ENCODE results near the gene FKBP8. TPM values are rescaled to one million over a fixed set of nuclear protein-coding genes. Genes with fewer than 3 reads are reported as not detected.
"Not testable (repeated sequence)": the region's sequence is repeated elsewhere in the genome, so short reads cannot be mapped to it uniquely, and the experiment has no call there.

The FKBP8 gene
- total RNA-seq, 1 experiment from 2014 or later: 243 TPM

GRCh38 chr19:18523841-18524240, 19.5 kb downstream of the FKBP8 start:
- Histone ChIP-seq H3K36me3 (ENCODE audit: low read depth, low read length) (no peaks in the 10 kb centered on the region), H3F3A (ENCODE audit: low read length, unreplicated experiment) (no peaks in the 10 kb centered on the region), H3K9me3 (ENCODE audit: low read length) (no peaks in the 10 kb centered on the region), H3K4me3 (ENCODE audit: low read length) (no peak overlapping the region), H4K20me1 (ENCODE audit: low read length) (peaks cover 20% of the 10 kb centered on the region), H3K4me2 (ENCODE audit: low read length) (no peak overlapping the region), H3K9me2 (replicated peaks; ENCODE audit: low read length) (no peaks in the 10 kb centered on the region), H3K4me1 (ENCODE audit: insufficient read depth, low read length) (peaks cover 25% of the 10 kb centered on the region), H3K27me3 (ENCODE audit: low read length) (no peaks in the 10 kb centered on the region), H3K27ac (ENCODE audit: low read length) (no peak overlapping the region), H2AFZ (ENCODE audit: low read length) (no peak overlapping the region), H3K9ac (ENCODE audit: low read length) (no peak overlapping the region), H3K79me2 (ENCODE audit: low read length) (peaks cover 26% of the 10 kb centered on the region)
- TF ChIP-seq EZH2 (IDR thresholded peaks at IDR 0.05; ENCODE audit: low read length, unreplicated experiment): no peak
- ATAC-seq (no peak), DNase-seq (no peak)
- intact Hi-C loops (cut with micrococcal nuclease): loop anchor here (5.0 kb wide), 3 partner anchors 33 to 113 kb away; partner anchors contain the start of genes KLHL26 and KXD1
- CTCF ChIA-PET: no interaction called here
- BruUV-seq (replicated peaks): no TSS peak
- POLR2A ChIA-PET (ENCODE audit: unreplicated experiment): no interaction called here

DNA sequence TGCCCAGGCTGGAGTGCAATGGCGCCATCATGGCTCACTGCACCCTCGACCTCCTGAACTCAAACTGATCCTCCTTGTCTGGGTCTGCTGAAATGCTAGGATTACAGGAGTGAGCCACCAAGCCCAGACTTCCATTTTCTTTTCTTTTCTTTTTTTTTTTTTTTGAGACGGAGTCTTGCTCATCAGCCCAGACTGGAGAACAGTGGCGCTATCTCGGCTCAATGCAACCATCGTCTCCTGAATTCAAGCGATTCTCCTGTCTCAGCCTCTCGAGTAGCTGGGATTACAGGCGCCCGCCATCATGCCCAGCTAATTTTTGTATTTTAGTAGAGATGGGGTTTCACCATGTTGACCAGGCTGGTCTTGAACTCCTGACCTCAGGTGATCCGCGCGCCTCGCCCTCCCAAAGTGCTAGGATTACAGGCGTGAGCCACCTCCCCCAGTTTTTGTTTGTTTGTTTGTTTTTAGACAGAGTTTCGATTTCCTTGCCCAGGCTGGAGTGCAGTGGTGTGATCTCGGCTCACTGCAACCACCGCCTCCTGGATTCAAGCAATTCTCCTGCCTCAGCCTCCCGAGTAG, 20.4 kb downstream of the FKBP8 start:
- H3K27ac ChIP-seq (ENCODE audit: low read length); H3K9me2 ChIP-seq (replicated peaks; ENCODE audit: low read length); H3K4me3 ChIP-seq (ENCODE audit: low read length); H3K36me3 ChIP-seq (ENCODE audit: low read depth, low read length); H3K27me3 ChIP-seq (ENCODE audit: low read length); H3F3A ChIP-seq (ENCODE audit: low read length, unreplicated experiment); H3K9me3 ChIP-seq (ENCODE audit: low read length); CTCF ChIA-PET; DNase-seq; ATAC-seq: not testable (repeated sequence)
- Histone ChIP-seq H2AFZ (ENCODE audit: low read length) (peak overlapping the region; percentile 52), H3K4me2 (ENCODE audit: low read length) (peak overlapping the region; percentile 60), H3K4me1 (ENCODE audit: insufficient read depth, low read length) (peaks cover 26% of the 10 kb centered on the region), H3K9ac (ENCODE audit: low read length) (peak overlapping the region; percentile 36; the same call in 1 of the 2 replicates), H3K79me2 (ENCODE audit: low read length) (peaks cover 35% of the 10 kb centered on the region), H4K20me1 (ENCODE audit: low read length) (peaks cover 26% of the 10 kb centered on the region)
- TSS peak; percentile 71 for BruUV-seq (replicated peaks)
- intact Hi-C loops (cut with micrococcal nuclease): loop anchor here (5.0 kb wide), 3 partner anchors 34 to 114 kb away; partner anchors contain the start of genes KLHL26 and KXD1
- POLR2A ChIA-PET (ENCODE audit: unreplicated experiment): interaction anchor here (0.6 to 1.4 kb wide), 3 partner anchors 34 to 330 kb away, joined by 3 to 10 read pairs (median 4); partner anchors contain the start of genes JUND, KXD1 and MPV17L2

GRCh38 chr19:18522124-18522861, 21.1 kb downstream of the FKBP8 start:
- peak overlapping the region; percentile 52 for H2AFZ ChIP-seq (ENCODE audit: low read length)
- POLR2A ChIA-PET (ENCODE audit: unreplicated experiment): interaction anchor here (0.6 to 1.4 kb wide), 3 partner anchors 35 to 329 kb away, joined by 3 to 10 read pairs (median 4); partner anchors contain the start of genes JUND, KXD1 and MPV17L2
- peak overlapping the region; percentile 90; the same call in 1 of the 2 replicates for H3K27ac ChIP-seq (ENCODE audit: low read length)
- peak overlapping the region; percentile 96; the same call in 1 of the 2 replicates for H3K9ac ChIP-seq (ENCODE audit: low read length)
- ATAC-seq (peak; percentile 85), DNase-seq (peak; percentile 100)
- peaks cover 29% of the 10 kb centered on the region for H4K20me1 ChIP-seq (ENCODE audit: low read length)
- H3K79me2 ChIP-seq (ENCODE audit: low read length): peaks cover 41% of the 10 kb centered on the region
- H3K4me2 ChIP-seq (ENCODE audit: low read length): peak overlapping the region; percentile 93
- no peaks in the 10 kb centered on the region for H3K9me2 ChIP-seq (replicated peaks; ENCODE audit: low read length)
- no peak for TF ChIP-seq EZH2phosphoT487 (IDR thresholded peaks at IDR 0.05; ENCODE audit: borderline replicate concordance, low read length)
- no peak for TF ChIP-seq EZH2 (IDR thresholded peaks at IDR 0.05; ENCODE audit: low read length, unreplicated experiment)
- no peak for TF ChIP-seq CTCF (conservative IDR thresholded peaks at IDR 0.05; ENCODE audit: low read depth, low read length)
- H3K9me3 ChIP-seq (ENCODE audit: low read length): no peaks in the 10 kb centered on the region
- peak overlapping the region; percentile 100 for H3K4me3 ChIP-seq (ENCODE audit: low read length)
- H3F3A ChIP-seq (ENCODE audit: low read length, unreplicated experiment): no peaks in the 10 kb centered on the region
- intact Hi-C loops (cut with micrococcal nuclease): loop anchor here (5.0 kb wide), 3 partner anchors 35 to 115 kb away; partner anchors contain the start of genes KLHL26 and KXD1
- no TSS peak for BruUV-seq (replicated peaks)
- no peaks in the 10 kb centered on the region for H3K27me3 ChIP-seq (ENCODE audit: low read length)
- H3K36me3 ChIP-seq (ENCODE audit: low read depth, low read length): no peaks in the 10 kb centered on the region
- CTCF ChIA-PET: interaction anchor here (0.6 kb wide), 1 partner anchor 71 kb away, joined by 4 read pairs; no protein-coding TSS in a partner anchor
- peaks cover 26% of the 10 kb centered on the region for H3K4me1 ChIP-seq (ENCODE audit: insufficient read depth, low read length)

Data from PC-3 (cell line).